Jurkat, Clone E6-1 (cell line): Measurements from ENCODE around the gene KIF1B.

Source experiments
- DNase-seq: peaks from one replicate; pipeline ENCODE4 v3.0.0-alpha.2; 2011; ENCODE audit warnings: low read depth, low spot score
- H3K4me3 ChIP-seq: 2 replicates; pipeline ENCODE4 v1.5.1; 2011; ENCODE audit warnings: mild to moderate bottlenecking, low read length, control low read depth, moderate library complexity

Gene KIF1B

DNA sequence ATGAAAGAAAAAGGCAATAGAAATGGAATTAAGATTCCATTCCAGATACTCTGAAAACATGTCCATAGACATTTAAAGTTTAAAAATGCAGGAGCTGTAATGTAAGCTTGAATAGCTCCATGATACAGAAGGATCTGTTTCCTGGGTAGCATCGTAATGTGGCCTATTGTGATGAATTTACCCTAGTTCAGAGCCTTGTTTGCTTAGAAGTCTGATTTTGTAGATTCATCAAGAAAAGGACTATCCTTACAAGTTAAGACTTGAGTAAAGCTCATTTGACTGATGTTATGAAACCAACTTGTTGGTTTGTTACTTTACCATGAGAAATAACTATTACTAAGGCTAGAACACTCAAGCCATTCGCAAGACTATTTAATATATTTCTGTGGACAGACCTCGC is 55.5 kb downstream of the KIF1B start:
- DNase-seq = no peak
- H3K4me3 ChIP-seq = no peak overlapping the region

DNA sequence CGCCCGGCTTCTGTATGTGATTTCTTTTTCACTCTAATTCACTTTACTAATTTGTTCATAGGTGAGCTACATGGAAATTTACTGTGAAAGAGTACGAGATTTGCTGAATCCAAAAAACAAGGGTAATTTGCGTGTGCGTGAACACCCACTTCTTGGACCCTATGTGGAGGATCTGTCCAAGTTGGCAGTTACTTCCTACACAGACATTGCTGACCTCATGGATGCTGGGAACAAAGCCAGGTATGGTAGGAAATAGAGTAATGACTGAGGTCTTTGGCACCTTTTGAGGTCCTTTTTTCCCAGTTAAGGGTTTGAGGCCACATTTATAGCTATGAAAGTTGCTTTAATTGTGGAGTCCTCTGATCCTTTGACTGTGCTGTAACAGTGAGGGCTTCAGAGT is 56.9 kb downstream of the KIF1B start:
- DNase-seq = no peak

DNA sequence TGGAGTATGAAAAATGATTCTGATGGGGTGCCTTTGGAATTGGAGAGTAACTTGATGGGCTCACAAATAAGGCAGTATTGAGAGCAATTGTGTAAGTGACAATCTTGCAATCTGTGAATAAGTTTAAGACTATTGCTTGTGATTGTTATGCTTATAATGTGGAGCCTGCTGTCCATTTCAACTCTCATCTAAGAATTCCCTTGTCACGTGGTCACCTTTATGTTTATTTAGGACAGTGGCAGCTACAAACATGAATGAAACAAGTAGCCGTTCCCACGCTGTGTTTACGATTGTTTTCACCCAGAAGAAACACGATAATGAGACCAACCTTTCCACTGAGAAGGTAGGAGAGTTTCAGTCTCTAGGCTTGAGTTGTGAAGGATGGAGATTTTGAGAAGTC is 57.6 kb downstream of the KIF1B start:
- no peak overlapping the region for H3K4me3 ChIP-seq
- no peak for DNase-seq

More for the DNA sequence above, 56.9 kb downstream of the KIF1B start:
- H3K4me3 ChIP-seq = no peak overlapping the region

DNA sequence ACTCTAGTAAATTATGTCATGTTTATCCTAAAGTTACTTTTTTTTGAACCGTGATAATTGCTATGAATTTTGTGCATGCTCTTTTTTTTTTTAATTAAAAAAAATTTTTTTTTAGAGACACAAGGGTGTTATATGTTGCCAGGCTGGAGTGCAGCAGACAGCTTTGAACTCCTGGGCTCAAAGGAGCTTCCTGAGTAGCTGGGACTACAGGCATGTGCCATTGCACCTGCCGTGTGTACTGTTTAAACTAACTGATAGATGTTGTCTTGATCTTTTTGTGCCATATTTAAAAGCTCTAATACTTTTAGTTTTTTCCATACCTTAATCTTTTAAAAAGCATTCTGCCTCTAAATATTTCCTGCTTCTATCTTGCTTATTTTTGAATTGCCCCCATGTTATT is 60.7 kb downstream of the KIF1B start:
- peak; percentile 72 for DNase-seq
- H3K4me3 ChIP-seq = no peak overlapping the region

DNA sequence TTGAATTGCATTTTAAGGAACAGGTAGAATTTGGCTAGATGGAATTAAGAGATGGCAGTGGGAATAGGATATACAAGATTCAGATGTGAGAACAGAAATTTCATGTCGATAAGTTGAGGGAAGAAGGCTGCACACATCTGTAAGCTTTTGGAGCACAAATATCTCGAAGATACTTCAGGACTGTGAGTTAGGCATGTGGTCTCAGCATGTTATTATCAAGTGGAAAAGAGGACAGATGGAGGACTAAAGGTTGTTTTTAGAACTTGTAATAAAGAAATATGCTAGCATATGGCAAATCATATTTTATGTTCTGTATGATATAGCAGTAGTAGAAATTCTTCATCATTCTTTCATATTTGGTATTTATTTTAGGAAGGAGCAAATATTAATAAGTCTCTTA is 61.5 kb downstream of the KIF1B start:
- no peak overlapping the region for H3K4me3 ChIP-seq
- no peak for DNase-seq

DNA sequence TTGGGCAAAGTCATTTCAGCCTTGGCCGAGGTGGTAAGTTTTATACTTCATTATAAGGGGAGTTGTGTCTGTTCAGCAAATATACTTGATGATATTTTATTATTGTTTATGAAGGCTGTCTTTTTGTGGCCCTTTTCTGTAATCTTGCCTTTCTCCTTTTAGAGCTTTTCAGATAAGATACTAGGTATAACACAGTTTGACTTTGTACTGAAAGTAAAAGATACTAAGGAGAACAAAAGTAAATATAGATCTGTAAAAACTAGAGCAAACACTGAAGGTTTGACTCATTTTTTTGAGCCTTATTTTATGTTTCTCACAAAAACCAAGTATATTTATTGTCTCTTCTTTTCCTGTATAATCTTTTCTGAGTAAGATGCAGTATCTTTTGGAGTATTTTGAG is 61.9 kb downstream of the KIF1B start:
- no peak overlapping the region for H3K4me3 ChIP-seq
- DNase-seq = no peak

DNA sequence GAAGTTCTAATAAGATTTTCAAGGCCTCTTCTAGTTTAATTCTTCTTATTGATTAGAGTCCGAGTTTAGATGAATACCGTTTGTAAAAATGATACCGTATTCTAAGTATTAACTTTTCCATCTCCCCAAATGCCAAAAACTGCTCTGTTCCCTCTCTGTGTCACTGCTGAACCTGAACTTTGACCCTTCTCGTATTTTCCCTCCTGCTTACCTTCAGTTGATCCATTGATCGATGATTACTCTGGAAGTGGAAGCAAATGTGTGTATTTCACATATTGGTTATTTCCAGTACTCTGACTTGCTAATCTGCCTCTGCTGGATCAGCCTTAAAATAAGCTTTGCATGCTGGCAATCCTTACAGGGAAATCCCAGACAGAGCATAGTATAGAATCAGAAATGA is 68.5 kb downstream of the KIF1B start:
- DNase-seq = no peak
- H3K4me3 ChIP-seq = no peak overlapping the region

DNA sequence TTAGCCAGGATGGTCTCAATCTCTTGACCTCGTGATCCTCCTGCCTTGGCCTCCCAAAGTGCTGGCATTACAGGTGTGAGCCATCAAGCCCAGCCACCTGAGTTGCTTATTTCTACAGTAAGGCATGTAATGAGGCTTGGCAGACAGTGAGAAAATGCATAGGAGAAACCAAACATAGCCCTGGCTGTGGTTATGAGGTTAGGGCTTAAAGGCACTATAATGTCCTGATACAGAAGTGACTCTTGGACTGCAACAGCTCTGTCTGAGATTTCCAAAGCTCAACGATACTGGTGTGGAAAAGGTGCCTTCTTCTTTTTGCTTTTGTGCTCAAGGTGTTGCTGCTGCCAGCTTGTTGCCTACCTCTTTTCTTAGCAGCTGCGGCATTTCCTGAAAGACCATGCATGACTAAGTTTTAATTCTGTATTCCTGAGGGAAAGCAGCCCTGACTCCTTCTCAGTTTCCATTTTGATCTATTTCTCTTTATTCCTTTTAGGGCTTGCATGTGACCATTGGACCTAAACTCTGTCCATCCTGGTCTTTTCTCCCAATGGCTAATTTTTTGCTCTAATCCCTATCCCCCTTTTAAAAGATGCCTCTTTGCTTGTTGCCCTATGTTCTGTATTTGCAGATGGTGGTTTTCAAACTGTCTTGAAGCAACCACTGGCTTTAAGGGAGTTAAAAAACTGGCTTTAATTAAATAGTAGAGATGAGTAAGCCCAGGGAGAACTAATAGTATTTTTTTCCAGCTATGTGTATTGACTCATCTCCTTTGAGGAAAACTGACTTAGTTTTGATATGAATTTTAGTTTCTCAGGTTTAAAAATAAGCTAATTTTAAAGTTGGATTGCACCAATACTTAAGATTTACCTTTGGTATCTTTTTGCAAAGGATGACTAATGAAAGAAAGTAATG is 70.3 kb downstream of the KIF1B start:
- no peak overlapping the region for H3K4me3 ChIP-seq
- no peak for DNase-seq

DNA sequence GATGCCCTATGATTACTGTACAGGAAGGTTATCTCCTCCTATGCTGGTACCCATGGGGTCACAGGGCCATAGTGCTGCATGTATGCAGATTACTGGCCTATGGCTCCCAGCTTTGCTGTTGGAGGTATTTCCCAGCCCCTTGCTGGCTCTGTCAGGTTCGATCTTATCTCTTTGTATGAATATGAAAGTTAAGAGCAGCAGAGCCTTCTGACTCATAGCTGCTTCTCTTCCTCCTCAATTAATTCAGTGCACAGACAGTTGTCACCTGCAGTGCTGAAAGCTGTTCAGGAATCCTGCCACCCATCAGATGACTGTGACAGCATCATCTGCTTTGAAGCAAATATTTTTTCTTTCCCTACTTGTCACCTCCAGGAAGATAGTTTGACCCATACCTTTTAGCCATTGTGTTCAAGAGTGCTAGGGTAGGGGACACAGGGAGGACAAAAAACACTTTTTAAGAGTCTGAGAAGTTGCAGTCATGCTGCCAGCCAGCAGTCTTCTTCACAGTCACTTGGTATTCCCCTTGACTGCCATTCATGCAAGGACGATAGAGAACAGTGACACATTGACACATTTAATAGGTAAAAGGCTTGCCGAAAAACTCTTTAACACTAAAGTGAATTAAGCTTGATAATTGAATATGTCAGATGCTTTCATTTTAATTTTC is 73.1 kb downstream of the KIF1B start:
- no peak overlapping the region for H3K4me3 ChIP-seq
- no peak for DNase-seq

DNA sequence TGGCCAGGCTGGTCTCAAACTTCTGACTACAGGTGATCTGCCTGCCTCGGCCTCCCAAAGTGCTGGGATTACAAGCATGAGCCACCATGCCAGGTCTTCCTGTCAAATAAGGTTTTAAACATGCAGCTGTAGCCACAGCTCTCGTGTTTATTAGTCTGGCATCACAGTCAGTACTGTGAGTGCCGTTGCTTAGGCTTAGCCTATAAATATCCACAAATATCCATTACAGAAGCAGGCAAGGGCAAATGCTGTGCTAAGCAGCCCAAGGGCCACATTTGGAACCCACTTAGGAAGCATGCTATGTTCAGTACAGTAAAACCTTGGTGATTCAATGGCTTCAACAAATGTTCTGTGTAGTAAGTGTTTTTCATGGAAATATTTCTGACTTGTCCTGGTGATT is 75.9 kb downstream of the KIF1B start:
- no peak overlapping the region for H3K4me3 ChIP-seq
- no peak for DNase-seq

DNA sequence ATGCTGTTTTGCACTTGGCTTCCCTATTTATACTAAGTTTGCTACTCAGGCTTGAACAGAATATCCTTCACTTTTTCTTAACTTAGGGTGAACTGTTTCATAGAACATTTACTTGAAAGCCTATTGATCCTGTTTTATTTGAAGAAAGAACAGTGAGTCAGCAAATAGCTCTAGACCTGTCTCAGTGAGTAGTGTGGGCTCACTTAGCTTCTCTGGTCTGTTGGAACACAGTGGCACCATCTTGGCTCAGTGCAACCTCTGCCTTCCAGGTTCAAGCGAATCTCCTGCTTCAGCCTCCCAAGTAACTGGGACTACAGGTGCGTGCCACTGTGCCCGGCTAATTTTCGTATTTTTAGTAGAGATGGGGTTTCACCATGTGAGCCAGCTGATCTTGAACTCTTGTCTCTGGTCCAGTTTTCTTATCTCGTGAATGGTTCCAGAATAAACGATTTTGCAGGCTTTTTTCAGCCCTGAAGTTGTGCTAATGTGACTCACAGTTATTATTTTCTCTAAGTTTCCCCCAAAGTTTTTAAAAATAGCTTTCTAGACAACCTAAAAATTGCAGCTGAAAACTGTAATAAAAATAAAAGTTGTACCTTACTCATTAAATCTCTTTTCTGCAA is 76.8 kb downstream of the KIF1B start:
- no peak for DNase-seq
- no peak overlapping the region for H3K4me3 ChIP-seq

DNA sequence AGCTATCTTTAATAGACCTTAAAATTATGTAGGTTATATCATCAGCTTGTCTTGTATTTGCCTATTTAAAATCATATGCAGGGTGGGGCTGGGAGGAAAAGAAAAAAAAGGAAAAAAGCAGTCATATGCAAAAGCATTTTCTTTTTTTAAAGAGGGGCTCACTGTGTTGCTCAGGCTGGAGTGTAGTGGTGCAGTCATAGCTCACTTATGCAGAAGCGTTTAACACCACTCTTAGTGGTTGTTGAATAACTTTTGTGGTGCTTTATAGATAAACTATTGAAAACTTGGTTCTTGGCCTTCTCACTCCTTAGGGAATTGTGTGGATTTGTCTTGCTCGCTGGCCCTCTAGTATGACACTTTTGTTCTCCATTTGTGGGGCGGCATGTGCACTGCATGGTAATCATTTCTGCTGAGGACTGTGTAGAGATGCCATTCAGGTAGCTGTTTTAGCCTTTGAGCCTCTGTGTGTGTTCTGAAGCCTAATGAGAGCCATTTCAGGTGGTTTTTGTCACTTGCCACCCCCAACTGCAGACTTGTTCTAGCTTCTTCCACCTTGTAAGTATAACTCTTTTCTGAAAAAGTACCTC is 77.8 kb downstream of the KIF1B start:
- no peak overlapping the region for H3K4me3 ChIP-seq
- DNase-seq = no peak

DNA sequence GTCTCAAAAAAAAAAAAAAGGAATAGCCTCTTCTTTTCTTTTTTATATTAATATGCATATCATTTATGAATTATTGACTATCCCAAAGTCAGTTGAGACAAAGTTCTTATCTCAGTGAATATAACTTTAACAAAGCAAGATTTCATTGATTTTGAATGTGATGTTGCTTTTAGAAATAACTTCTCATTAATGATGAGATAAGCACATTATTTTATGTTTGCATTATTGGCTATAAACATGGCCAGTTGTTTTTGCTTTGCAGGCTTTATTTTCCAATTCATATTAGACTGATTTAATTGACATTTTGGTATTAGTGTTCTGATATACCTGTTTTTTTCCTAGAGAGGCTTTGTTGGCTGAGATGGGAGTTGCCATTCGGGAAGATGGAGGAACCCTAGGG is 81.3 kb downstream of the KIF1B start:
- H3K4me3 ChIP-seq = no peak overlapping the region
- no peak for DNase-seq

DNA sequence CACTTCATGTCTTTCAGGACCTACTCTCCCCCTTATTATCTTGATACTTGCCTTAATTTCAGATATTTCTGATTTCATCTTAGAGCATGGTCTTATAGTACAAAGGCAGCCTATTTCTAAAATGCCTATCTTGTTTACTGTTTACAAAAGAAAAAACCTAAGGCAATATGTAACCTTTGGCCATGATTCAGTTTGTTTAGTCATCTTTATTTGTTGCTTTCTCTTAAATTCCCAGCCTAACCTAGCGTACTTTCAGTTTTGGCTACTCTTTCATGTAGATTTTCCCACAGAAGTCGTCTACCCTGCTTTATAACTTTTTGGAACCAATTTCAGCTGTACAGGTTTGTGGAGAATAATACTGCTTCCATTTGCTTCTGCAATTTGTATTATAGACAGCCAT is 81.8 kb downstream of the KIF1B start:
- H3K4me3 ChIP-seq = no peak overlapping the region
- DNase-seq = no peak

DNA sequence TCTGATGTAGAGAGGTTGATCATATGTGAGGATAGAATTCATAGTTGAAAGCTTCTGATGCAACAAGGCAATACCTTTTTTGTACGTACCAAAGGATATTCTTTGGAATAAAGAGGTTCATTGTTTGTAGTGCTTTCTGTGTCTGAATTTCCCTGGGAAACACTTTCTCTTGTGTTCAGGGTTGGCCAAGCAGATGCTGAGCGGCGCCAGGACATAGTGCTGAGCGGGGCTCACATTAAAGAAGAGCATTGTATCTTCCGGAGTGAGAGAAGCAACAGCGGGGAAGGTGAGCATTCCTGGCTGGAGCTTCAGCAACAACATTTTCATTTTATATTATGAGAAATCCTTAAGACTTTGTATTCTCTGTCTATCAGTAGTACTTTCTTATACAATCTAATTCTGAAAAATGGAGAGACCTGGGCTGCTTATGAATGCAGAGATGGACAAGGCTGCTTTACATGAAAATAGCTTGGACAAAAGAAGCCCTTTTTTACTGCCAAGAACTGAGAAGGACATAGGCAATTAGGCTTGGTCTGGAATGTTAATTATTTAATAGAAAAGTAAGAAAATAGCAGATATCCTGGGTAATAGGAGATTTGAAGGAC is 85.2 kb downstream of the KIF1B start:
- no peak for DNase-seq

DNA sequence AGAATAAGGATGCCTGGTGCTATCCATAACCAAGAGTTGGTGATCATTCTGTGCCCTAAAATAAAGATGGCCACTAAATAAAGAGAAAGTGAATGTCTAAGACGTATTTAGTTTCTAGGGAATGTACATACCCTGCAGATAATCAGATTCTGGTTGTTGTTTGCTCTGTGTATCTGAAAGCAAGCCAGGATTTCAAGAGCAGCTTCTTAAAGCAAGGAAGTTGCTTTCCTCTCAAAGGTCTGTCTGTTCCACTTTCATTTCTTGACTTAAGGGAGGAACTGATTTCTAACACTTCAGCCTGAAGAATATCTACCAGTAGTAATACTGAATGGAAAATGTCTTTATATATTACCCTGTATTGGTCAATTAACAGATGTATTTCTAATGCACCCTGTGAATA is 88.8 kb downstream of the KIF1B start:
- no peak overlapping the region for H3K4me3 ChIP-seq
- DNase-seq = no peak

More for the DNA sequence above, 85.2 kb downstream of the KIF1B start:
- H3K4me3 ChIP-seq = no peak overlapping the region

DNA sequence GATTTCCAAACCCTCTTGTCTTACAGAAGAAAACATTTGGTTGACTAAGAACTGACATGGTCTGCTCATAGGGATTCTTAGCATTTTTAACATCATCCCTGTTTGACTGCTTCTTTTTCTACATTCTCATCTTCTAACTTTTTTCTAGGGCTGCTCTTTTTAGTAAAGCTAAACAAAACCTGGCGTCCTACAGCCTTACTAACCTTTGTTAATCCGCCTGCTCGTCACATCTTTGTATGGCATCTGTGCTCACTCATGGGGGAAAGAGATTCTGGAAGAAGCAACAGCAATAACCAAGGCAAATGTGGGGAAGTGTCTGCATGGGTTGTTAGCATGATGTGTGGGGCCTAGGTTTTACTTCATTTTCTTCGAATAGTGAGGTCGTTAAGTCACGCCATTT is 92.0 kb downstream of the KIF1B start:
- H3K4me3 ChIP-seq = no peak overlapping the region
- DNase-seq = no peak

DNA sequence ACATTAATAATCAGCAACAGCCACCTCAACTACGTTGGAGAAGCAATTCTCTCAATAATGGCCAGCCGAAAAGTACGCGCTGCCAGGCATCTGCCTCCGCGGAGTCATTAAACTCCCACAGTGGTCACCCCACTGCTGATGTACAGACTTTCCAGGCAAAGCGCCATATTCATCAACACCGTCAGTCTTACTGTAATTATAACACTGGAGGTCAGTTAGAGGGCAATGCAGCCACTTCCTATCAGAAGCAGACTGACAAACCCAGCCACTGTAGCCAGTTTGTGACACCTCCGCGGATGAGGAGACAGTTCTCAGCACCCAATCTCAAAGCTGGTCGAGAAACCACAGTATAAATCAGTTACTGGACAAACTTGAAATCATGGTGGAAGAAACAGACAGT is 93.9 kb downstream of the KIF1B start:
- H3K4me3 ChIP-seq = no peak overlapping the region
- DNase-seq = no peak

DNA sequence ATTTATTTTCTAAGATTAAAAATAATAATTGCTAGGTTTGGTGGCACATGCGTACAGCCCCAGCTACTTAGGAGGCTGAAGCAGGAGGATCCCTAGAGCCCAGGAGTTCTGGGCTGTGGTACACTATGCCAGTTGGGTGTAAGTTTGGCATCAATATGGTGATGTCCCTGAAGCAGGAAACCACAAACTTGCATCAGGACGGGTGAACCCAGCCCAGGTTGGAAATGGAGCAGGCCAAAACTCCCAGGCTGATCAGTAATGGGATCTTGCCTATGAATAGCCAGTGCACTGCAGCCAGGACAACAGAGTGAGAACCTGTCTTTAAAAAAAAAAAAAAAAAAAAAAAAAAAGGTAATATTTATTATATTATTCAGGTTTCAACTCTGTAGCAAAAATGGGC is 96.1 kb downstream of the KIF1B start:
- DNase-seq = no peak
- H3K4me3 ChIP-seq = no peak overlapping the region

DNA sequence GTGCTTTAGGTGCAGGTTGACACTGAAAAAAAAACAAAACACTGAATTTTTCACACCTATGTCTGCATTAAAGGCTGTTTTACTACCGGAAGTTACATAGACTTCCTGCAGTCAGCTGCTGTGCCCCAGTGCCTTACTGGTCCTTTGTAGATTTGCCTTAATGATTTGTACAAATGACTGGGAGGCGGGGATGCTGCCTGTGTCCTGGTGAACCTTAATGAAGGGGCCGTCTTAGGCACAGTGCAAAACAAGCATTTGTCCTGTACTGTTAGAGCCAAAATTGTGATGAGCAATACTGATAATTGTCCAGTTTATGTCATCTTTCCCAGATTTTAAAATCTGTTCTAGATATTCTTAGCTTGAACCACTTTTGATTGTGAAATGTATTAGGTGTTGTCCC is 97.6 kb downstream of the KIF1B start:
- peak; percentile 6 for DNase-seq
- H3K4me3 ChIP-seq = no peak overlapping the region
